Natural killer cell (primary cell): ENCODE data around the gene PRXL2A. TPM values are rescaled to one million over a fixed set of nuclear protein-coding genes. Genes with fewer than 3 reads are reported as not detected.
A peak's percentile ranks its signal among the peaks of the same experiment; 100 is the strongest.

ENCODE experiments used
- ATAC-seq, 3 donors: fragments of 150-1000 bp in 2 of 3; fragments of 200-7000 bp in 1 of 3; cut with Tn5 transposase; 1 replicate in 1 of 3; 2 replicates in 2 of 3; pipeline ENCODE4 v1.10.0; 2021; ENCODE audit warnings: mild to moderate bottlenecking in 2 of 3, moderate library complexity in 2 of 3
- DNase-seq, 2 donors: peaks; one replicate each; pipeline versions ENCODE4 v3.0.0 to v3.0.0-alpha.2; 2013 to 2021; ENCODE audit warnings: mixed read lengths in 1 of 2
- H3K27ac ChIP-seq: one replicate; pipeline ENCODE4 v1.5.1; 2013; ENCODE audit warnings: mild to moderate bottlenecking, low read length
- H3K27me3 ChIP-seq: one replicate; pipeline ENCODE4 v1.6.1; 2013; ENCODE audit warnings: low read length; ENCODE audit not compliant: control insufficient read depth, insufficient read depth
- H3K36me3 ChIP-seq: one replicate; pipeline ENCODE4 v1.6.1; 2013; ENCODE audit warnings: low read length; ENCODE audit not compliant: control insufficient read depth, insufficient read depth
- H3K4me1 ChIP-seq: one replicate; pipeline ENCODE4 v1.6.1; 2013; ENCODE audit warnings: low read length; ENCODE audit not compliant: control insufficient read depth, insufficient read depth
- H3K4me3 ChIP-seq: one replicate; pipeline ENCODE4 v1.5.1; 2013; ENCODE audit warnings: low read length
- H3K9me3 ChIP-seq: one replicate; pipeline ENCODE4 v1.6.1; 2013; ENCODE audit warnings: low read length; ENCODE audit not compliant: control insufficient read depth, insufficient read depth
- H3K27ac Mint-ChIP-seq, 2 donors: one replicate each; pipeline ENCODE4 v1.8.0; 2022; ENCODE audit warnings: mild to moderate bottlenecking in 2 of 2, mixed read lengths in 2 of 2, moderate library complexity in 1 of 2
- H3K27me3 Mint-ChIP-seq, 2 donors: one replicate each; pipeline ENCODE4 v1.8.0; 2022; ENCODE audit warnings: low read depth in 2 of 2, mixed read lengths in 2 of 2
- H3K36me3 Mint-ChIP-seq: one replicate; pipeline ENCODE4 v1.8.0; 2022; ENCODE audit warnings: mixed read lengths
- H3K4me1 Mint-ChIP-seq, 2 donors: one replicate each; pipeline ENCODE4 v1.8.0; 2022; ENCODE audit warnings: mixed read lengths in 2 of 2
- H3K4me3 Mint-ChIP-seq: one replicate; pipeline ENCODE4 v1.8.0; 2022; ENCODE audit warnings: mild to moderate bottlenecking, moderate library complexity, mixed read lengths
- H3K9me3 Mint-ChIP-seq, 2 donors: one replicate each; pipeline ENCODE4 v1.8.0; 2022; ENCODE audit warnings: mixed read lengths in 2 of 2
- WGBS: methylation state at CpG from one replicate; pipeline ENCODE4 v1.1.7; 2013; ENCODE audit warnings: missing lambda C conversion rate; ENCODE audit not compliant: insufficient coverage; 5-methylcytosine and 5-hydroxymethylcytosine counted together
- intact Hi-C: fragments of 100-400 bp; cut with micrococcal nuclease; formaldehyde crosslinking; loops from one replicate; pipeline ENCODE4 v1.14.2; 2022
- total RNA-seq, 4 donors: library from RNA; stranded (reverse); fragments of 120-200 nt in 1 of 4; gene quantifications; one replicate each; pipeline versions ENCODE4 v1.2.3 to v1.2.4, GENCODE V29; 2013 to 2022
- TF ChIP-seq, protein P1 (sequence below): fragments of 200-600 bp; IDR thresholded peaks from one replicate; pipeline ENCODE4 v1.8.0; 2022; ENCODE audit warnings: antibody characterized with exemption

The PRXL2A gene
- total RNA-seq, 3 donors from 2014 or later (not counting 1 experiment from before 2014, with no cell fraction given): 1.3 to 1.8 (median 1.4) TPM

DNA sequence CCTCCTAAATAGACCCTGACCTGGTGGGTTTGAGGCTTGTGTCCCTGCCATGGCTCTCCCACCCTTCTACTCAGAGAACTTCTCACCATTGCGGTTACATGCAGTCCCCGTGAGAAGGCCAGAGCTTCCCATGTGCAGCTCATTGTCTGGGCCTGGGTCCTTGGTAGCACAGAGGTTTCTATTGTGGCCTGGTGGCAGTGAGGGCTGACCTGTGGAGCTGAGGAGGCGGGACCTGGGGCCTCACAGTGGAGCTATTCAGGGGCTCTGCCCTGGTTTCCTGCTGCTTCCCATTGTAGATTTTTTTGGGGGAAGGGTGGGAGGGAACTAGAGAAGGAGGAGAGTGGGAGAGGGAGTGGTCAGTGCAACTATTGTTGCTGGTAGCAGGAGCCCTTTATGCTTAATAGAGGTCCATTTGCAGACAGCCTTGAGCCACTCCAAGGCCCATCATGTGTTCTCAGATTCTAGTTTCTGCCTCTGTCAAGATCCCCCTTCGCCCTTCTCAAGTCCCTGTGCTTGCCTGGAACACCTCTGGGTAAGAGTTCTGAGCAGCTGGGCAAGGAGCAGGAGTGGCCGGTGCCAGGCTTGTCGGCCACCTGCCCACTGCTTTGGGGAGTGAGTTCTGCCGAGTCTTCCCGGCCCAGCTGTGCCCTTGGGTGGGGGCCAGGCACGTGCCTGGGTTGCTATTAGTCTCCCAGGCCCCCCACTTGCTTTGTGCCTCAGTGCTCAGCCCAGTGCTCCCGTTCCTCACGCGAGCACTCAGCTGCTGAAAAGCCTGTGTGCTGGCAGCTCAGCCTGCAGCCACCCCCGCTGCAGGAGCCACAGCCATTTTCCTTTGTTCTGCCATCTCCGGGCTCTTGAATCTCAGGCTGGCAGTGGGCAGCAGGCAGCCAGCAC is 56.5 kb downstream of the PRXL2A start:
- H3K27ac ChIP-seq: peak overlapping the region; percentile 62
- ATAC-seq (no peak), DNase-seq (peak in 1 of 2 donors; percentile 60)
- Mint-ChIP-seq H3K9me3 (no peaks in the 10 kb centered on the region), H3K27ac (peak overlapping the region; percentile 91 to 92), H3K36me3 (no peaks in the 10 kb centered on the region), H3K4me3 (peak overlapping the region; percentile 89), H3K4me1 (peaks cover 100% of the 10 kb centered on the region in 2 donors), H3K27me3 (no peaks in the 10 kb centered on the region)
- peaks cover 7% of the 10 kb centered on the region for H3K36me3 ChIP-seq
- H3K4me1 ChIP-seq: peaks cover 99% of the 10 kb centered on the region
- H3K9me3 ChIP-seq: no peaks in the 10 kb centered on the region
- TF ChIP-seq, protein P1, sequence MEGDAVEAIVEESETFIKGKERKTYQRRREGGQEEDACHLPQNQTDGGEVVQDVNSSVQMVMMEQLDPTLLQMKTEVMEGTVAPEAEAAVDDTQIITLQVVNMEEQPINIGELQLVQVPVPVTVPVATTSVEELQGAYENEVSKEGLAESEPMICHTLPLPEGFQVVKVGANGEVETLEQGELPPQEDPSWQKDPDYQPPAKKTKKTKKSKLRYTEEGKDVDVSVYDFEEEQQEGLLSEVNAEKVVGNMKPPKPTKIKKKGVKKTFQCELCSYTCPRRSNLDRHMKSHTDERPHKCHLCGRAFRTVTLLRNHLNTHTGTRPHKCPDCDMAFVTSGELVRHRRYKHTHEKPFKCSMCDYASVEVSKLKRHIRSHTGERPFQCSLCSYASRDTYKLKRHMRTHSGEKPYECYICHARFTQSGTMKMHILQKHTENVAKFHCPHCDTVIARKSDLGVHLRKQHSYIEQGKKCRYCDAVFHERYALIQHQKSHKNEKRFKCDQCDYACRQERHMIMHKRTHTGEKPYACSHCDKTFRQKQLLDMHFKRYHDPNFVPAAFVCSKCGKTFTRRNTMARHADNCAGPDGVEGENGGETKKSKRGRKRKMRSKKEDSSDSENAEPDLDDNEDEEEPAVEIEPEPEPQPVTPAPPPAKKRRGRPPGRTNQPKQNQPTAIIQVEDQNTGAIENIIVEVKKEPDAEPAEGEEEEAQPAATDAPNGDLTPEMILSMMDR: no peak
- H3K27me3 ChIP-seq: no peaks in the 10 kb centered on the region
- H3K4me3 ChIP-seq: no peak overlapping the region
- intact Hi-C loops: loop anchor here (2.0 kb wide), 1 partner anchor 14 kb away; no protein-coding TSS in a partner anchor
- WGBS: 39% methylated on average over 14 of the region's 14 CpGs

DNA sequence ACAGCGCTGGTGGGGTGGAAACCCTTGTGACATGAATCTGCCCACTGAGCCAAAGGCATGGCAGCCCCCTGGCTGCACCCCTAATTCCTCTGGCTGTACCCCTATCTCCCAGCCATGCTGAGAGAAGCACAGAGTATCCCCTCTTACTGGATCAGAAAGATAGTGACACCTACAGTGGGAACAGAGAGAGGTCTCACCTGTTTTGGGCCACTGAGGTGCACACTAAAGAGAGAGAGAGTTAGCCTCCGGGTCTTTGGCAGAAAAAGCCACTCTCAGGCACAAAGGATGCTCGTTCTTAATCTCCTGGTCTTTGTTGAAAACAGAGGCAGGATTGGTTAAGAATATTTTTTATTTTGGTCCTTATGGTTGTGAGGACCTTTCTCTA is 57.1 kb downstream of the PRXL2A start:
- peaks cover 98 to 99% of the 10 kb centered on the region in 2 donors for H3K4me1 Mint-ChIP-seq
- H3K4me1 ChIP-seq: peaks cover 99% of the 10 kb centered on the region
- no peak for ATAC-seq
- H3K27me3 ChIP-seq: no peaks in the 10 kb centered on the region
- TF ChIP-seq, protein P1: no peak
- peak in 1 of 2 donors; percentile 50 for DNase-seq
- H3K9me3 ChIP-seq: no peaks in the 10 kb centered on the region
- intact Hi-C loops: loop anchor here (2.0 kb wide), 1 partner anchor 15 kb away; no protein-coding TSS in a partner anchor
- H3K4me3 Mint-ChIP-seq: peak overlapping the region; percentile 89
- 17% methylated on average over 3 of the region's 3 CpGs for WGBS
- peak overlapping the region; percentile 62 for H3K27ac ChIP-seq
- no peaks in the 10 kb centered on the region for H3K9me3 Mint-ChIP-seq
- H3K4me3 ChIP-seq: no peak overlapping the region
- peaks cover 8% of the 10 kb centered on the region for H3K36me3 ChIP-seq
- no peaks in the 10 kb centered on the region for H3K36me3 Mint-ChIP-seq
- H3K27ac Mint-ChIP-seq: peak overlapping the region; percentile 91 to 92
- no peaks in the 10 kb centered on the region for H3K27me3 Mint-ChIP-seq

DNA sequence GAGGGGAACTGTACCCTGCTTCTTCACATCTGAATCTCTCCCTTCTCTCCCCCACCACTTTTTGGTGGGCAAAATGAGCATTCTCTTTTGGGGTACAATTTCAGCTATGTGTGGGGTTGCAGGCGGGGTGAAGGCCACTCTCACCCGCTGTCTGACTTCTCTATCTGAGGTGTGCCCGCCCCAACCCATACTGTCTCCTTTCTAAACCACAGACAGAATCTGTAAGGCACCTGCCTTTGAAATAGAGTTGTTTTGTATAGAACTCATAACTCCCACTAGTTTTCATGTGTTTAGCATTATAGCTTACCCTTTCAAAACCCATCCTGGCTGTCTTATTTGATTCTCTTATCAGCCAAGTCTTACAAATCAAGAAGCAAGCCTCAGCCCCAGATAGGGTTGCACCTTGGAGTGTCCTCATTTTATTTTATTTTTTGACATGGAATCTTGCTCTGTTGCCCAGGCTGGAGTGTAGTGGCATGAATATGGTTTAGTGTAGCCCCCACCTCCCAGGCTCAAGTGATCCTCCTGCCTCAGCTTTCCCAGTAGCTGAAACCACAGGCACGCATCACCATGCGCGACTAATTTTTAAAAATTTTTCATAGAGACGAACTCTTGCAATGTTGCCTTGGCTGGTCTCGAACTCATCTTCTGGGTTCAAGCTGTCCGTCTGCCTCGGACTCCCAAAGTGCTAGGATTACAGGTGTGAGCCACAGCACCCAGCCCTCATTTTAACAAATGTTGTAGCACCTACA is 57.7 kb downstream of the PRXL2A start:
- Mint-ChIP-seq H3K27ac (peak overlapping the region; percentile 91 to 92), H3K27me3 (no peaks in the 10 kb centered on the region), H3K9me3 (no peaks in the 10 kb centered on the region), H3K4me1 (peaks cover 98 to 99% of the 10 kb centered on the region in 2 donors), H3K4me3 (peak overlapping the region; percentile 89), H3K36me3 (no peaks in the 10 kb centered on the region)
- Histone ChIP-seq H3K27ac (peak overlapping the region; percentile 62), H3K9me3 (no peaks in the 10 kb centered on the region), H3K4me1 (peaks cover 99% of the 10 kb centered on the region), H3K36me3 (peaks cover 13% of the 10 kb centered on the region), H3K27me3 (no peaks in the 10 kb centered on the region), H3K4me3 (no peak overlapping the region)
- TF ChIP-seq, protein P1: no peak
- peak in 1 of 2 donors; percentile 80 for DNase-seq
- intact Hi-C loops: loop anchor here (2.0 kb wide), 1 partner anchor 15 kb away; no protein-coding TSS in a partner anchor
- peak; percentile 22 to 60 (median 58) for ATAC-seq
- 52% methylated on average over 7 of the region's 10 CpGs for WGBS
